ENCODE data around the gene PHKG2.

The PHKG2 gene

GRCh38 chr16:30773826-30774225 is 25.6 kb downstream of the PHKG2 start:
- in situ Hi-C loops (cut with MboI; ENCODE audit: low sequenced_read_pairs) = no loop called here

DNA sequence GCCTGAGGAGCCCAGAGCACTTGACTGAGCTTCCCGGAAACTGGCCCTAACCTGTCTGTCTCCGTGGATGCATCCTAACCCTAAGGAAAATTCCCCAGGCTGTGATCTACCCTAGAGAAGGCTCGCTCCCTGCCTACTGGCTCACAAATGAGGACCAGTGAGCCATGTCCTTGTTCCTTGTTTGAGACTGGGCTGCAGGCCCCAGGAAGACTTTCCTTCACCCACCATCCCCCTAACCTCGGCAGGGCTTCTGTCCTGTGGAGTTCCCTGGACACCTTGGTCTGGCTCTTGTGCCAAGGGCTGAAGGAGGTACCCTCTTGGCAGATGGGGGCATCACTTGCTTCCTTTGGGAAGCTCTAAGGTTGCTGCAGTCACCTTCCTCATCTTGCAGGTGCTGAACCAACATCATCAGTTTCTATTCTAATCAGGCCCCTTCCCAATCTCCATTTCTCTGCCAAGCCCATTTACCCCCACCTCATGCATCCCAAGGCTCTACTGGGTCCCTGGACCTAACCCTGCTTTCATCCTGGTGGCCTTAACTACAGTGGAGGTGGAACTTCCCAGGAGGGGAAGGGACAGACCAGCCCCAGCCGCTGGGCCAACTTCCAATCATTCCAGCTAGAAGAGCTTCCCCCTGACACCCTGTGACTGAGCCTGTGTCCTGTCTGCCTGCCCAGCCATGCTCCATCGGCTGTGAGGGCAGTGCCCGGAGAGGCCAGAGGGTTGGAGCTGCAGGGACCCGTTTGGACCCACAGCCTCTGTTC is 26.3 kb downstream of the PHKG2 start:
- in situ Hi-C loops (cut with MboI; ENCODE audit: low sequenced_read_pairs) = no loop called here

- in situ Hi-C loops (cut with MboI; ENCODE audit: low sequenced_read_pairs) = no loop called here
These were observed 26.8 kb downstream of the PHKG2 start for GRCh38 chr16:30775131-30775391.

DNA sequence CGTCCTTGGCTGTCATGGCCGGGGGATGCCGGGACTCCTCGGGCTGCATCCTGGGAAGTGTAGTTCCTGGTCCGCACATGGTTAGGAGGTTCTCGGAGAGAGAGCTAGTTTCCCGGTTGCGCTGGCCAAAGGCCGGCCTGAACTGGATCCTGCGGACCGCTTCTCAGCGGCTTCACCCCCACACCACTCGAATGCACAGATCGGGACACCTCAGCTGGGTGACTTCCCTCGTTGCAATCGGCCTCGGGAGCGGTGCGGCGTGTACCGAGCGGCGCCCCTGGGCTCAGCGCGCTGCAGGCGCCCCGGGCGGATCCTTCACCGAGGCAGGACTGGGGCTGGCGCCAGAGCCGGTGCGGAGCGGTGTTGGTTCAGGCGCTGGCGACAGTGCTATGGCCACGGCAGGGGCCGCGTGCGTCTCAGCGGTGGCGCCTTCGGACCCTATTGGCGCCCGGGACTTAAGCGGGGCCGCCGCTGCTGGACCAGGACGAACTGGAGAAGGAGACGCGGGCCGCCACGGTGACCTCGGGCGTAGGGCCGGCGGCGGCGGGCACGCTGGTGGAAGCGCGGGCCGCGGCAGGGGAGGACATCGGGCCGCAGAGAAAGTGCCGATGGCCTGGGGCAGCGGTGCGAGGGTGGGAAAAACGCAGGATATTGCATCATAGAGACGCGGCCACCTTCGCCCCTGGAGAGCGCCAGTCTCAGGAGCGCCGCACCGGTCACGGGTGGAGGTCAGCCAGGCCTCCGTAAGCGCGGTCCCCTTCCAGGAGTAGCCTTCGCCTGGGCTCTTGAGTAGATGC is 27.4 kb downstream of the PHKG2 start:
- in situ Hi-C loops (cut with MboI; ENCODE audit: low sequenced_read_pairs) = no loop called here

DNA sequence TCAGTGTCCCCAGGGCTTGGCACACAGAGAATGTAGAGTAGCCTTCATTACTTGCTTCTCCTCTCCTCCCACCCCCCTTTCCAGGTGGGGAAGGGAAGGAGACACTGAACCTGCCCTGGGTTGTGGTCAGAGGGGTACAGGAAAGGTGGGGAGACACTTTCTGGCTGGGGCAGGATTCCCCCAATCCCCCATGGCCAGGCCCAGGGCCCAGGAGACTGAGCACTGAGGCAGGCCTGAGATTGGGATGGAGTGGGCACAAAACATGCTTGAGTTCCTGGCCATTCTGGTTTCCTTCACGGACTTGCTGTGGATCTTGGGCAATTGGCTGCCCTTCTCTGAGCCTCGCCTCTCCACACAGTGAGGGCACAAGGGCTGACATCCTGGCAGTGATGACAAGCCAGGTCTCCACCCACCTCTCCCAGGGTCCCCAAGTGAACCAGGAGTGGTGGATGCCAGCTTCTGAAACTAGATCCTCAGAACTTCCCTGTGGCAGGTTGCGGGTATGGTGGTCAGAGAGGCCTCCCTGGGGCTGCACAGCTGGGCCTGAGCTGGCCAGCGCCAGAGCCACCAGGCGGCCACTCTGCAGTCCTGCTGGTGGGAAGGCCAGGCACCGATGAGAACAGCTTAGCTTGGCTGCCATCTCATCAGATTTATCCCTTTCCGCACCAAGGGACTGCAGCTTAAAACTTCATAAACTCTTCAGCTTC is 29.5 kb downstream of the PHKG2 start:
- in situ Hi-C loops (cut with MboI; ENCODE audit: low sequenced_read_pairs) = no loop called here

- in situ Hi-C loops (cut with MboI; ENCODE audit: low sequenced_read_pairs) = no loop called here
These were observed 30.5 kb downstream of the PHKG2 start for GRCh38 chr16:30778549-30779244.

DNA sequence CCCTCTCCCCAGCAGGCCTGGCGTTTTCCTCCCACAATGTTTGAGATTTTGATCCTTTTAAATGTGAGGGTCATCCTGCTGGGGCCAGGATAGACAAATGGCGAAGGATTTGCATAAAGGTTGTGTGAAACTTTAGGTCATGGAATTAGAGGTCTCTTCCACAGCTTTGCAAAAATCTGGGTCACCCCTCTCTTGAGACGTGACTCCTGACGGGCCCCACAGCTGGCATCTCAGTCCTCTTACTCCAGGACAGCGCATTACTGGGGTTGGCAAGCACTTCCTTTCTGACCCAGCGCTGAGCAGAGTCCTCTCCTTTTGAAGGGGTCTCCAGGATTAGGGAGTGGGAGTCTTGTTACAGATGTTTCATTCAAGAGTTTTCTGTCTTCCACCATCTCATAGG is 31.4 kb downstream of the PHKG2 start:
- in situ Hi-C loops (cut with MboI; ENCODE audit: low sequenced_read_pairs) = no loop called here

DNA sequence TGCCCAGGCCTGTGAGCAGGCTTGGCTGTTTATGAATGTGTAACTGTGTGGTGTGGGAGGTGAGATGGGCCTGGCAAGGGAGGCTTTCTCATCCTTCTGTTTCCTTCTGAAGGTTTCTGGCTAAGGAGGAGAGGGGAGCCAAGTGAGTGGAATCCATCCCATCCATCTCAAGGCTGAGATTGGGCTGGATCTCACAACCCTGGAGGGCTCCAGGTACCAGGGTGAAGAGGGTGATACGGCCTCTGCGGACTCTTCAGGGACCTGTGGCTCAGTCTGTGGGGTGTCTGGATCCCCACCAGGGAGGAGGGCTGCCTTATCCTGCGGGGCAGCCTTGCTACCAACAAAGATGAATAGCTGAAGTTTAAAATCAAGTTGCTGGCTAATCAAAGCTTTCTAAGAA is 31.8 kb downstream of the PHKG2 start:
- in situ Hi-C loops (cut with MboI; ENCODE audit: low sequenced_read_pairs) = no loop called here

- in situ Hi-C loops (cut with MboI; ENCODE audit: low sequenced_read_pairs) = no loop called here
These were observed 32.3 kb downstream of the PHKG2 start for GRCh38 chr16:30780549-30780948.

DNA sequence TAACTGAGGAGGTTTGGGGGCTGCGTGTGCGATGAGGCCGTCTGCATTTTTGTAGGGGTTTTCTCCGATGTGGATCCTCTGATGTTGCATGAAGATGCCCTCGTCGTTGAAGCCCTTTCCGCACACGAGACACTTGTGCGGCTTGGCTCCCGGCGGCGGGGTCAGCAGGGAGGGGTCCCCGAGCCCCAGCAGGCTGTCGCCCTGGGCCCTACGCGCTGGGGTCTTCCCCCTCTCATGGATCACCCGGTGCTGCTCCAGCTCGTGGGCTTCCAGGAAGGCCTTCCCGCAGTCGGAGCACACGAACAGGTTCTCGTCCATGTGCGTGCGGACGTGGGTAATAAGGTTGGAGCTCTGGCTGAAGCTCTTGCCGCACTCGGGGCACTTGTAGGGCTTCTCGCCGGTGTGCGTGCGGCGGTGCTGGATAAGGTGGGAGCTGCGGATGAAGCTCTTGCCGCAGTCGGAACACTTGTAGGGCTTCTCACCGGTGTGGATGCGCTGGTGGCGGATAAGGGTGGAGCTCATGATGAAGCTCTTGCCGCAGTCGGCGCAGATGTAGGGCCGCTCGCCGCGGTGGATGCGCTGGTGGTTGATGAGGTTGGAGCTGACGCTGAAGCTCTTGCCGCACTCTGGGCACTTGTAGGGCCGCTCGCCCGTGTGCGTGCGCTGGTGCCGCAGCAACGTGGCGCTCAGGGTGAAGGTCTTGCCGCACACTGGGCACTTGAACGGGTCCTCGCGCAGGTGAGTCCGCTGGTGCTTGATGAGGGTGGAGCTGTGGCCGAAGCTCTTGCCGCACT is 34.5 kb downstream of the PHKG2 start:
- in situ Hi-C loops (cut with MboI; ENCODE audit: low sequenced_read_pairs) = no loop called here

DNA sequence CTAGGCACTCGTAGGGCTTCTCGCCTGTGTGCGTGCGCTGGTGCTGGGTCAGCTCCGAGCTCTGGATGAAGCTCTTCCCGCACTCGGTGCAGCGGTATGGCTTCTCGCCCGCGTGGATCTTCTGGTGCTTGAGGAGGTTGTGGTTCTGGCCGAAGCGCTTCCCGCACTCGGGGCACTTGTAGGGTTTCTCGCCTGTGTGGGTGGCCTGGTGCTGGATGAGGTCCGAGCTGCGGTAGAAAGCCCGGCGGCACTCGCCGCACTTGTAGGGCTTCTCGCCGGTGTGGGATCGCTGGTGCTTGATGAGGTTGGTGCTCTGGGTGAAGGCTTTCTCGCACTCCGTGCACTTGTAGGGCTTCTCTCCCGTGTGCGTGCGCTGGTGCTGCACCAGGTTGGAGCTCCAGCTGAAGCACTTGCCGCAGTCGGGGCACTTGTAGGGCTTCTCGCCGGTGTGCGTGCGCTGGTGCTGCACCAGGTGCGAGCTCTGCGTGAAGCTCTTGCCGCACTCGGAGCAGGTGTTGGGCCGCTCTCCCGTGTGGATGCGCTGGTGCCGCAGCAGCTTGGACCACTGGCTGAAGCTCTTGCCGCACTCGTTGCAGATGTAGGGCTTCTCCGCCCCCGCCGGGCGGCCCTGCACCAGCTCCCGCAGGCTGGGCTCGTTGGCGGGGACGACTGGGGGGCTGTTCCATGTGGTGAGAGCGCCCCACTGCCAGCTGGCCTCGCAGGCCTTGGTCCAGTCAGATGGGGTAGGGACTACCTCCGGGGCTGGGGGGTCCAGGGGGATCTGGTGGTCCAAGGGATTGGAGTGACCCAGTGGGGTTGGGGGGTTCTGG is 35.3 kb downstream of the PHKG2 start:
- in situ Hi-C loops (cut with MboI; ENCODE audit: low sequenced_read_pairs) = no loop called here

GRCh38 chr16:30784215-30784614 is 36.0 kb downstream of the PHKG2 start:
- in situ Hi-C loops (cut with MboI; ENCODE audit: low sequenced_read_pairs) = no loop called here

DNA sequence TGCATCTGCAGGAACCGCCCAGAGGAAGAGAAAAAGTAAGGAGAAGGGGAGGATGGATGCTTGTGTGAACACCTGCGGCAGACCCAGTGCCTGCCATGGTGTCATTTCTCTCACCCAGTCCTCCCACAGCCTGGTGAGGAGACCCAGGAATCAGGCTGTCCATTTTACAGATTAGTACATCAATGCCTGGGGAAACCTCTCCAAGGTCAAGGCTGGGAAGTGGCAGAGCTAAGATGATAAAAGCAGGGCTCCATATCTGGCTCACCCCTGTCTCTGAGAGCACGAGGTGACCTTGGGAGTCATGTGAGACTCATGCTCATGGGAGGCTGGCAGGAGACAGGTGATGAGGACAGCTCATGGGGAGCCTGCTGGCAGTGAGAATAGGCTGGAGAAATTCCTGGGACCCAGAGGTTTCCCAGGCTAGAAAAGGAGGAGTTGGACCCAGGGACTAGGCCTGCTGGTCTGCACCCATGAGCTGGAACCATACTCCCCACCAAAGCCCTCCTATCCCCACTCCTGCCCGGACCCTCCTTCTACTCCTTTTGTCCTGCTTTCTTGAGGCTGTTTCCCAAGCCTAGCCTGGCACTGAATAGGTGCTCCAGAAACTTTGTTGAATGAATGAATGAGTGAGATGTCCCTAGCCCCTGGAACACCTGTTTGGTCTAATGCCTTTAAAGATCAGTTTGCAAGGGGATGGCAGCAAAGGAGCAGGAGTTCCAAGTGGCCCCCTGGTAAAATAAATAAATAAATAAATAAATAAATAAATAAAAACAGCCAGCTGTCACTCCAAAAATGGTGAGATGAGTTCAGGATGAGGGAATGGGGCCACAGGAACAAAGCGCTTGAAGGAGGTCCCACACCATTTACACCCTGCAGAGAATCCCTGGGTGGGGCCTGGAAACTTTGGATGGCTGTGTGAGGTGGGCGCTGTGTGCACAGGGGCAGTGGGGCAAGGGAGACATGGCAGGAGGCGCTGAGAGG is 37.2 kb downstream of the PHKG2 start:
- in situ Hi-C loops (cut with MboI; ENCODE audit: low sequenced_read_pairs) = no loop called here

DNA sequence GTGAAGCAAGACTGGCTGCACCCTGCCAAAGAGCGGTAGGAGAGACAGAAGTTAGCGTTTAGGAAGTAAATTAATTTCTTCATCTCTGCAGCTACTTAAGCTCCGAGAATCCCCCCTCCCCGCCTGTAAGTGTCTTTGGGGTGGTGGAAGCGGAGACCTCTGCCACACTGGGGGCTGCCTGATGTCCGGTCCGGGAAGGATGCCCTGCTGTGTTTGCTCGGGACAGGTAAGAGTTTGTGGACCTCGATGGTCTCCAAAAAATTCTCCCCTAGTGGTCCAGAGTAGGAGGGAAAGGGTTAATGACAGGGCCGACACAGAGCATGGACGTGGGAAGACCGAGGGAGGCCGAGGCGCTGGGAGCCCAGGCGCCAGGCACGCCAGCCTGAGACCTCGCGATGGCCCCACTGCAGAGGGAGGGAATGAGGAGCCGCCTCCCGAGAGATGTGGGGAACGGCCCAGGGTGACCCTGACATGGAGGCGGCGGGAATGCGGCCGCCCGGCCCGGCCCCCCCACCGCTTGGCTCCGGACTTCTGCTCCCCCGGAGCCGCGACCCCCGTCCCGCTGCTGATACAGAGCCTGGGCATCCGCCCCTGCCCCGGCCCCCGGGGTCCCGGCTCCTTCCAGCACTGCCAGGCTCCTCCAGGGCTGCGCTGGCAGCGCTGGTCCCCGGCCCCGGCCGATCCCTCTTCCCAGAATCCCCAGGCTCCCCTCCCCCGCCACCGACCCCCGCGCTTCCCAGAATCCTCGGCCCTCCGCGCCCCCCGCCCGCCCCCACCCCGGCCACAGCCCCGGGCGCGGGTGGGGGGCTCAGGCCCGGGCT is 38.1 kb downstream of the PHKG2 start:
- in situ Hi-C loops (cut with MboI; ENCODE audit: low sequenced_read_pairs) = no loop called here

- in situ Hi-C loops (cut with MboI; ENCODE audit: low sequenced_read_pairs) = no loop called here
These were observed 38.8 kb downstream of the PHKG2 start, which contains the start of gene ZNF629 for GRCh38 chr16:30786936-30787612. ZNF629 (minus strand) TSS chr16:30787205; CDS start chr16:30784482, 2,723 bp downstream.

- in situ Hi-C loops (cut with MboI; ENCODE audit: low sequenced_read_pairs) = no loop called here
These were observed 39.6 kb downstream of the PHKG2 start for GRCh38 chr16:30787613-30788378.
